ENCODE data around the gene P4HA2.

The P4HA2 gene

DNA sequence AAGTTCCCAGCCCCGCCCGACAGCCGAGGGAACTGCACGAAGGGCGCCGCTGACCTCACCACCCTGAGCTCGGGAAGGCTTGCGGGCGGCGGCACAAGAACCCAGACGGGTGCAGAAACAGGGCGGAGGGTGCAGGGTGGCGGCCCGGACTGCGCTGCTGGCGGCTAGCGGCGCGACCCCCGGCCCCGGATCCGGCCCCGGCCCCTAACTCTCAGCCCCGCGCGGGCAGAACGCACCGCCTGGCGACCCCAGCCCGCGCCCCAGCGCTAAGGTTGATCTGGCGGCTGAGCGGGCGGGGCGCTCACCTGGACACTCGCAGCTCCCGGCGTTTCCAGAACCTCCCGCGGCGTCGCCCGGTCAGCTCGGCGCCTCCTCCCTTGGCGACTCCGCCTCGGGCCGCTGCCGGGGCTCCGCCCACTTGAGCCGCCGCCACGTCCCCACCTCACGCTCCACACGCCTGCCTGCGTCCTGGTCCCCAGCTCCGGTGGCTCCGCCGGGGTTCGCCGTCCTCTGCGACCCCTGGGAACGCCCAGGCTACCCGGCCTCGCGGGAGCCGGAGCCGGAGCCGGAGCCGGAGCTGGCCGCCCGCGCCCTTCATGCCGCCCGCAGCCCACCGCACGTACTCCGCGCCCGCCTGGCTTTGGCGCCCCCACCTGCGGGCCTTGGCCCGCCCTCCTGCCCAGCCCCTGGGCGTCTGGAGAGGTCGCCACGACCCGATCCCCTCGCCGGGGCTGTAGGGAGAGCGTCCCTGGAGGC lies at the start of gene P4HA2:
P4HA2 (minus strand) TSS at position 369 of the 756 bp plus-strand sequence. CDS start 9,227 bp downstream, outside the sequence.
- TF ChIP-seq CREB1 (IDR thresholded peaks at IDR 0.05; ENCODE audit: low read depth) = no peak
- TF ChIP-seq CEBPB (IDR thresholded peaks at IDR 0.05) = no peak
- 0 out of 2 replicates have a peak, but pooled peaks have one; percentile 16 for TF ChIP-seq TCF12 (IDR thresholded peaks at IDR 0.05; ENCODE audit: low read depth)
- TF ChIP-seq, protein P1, sequence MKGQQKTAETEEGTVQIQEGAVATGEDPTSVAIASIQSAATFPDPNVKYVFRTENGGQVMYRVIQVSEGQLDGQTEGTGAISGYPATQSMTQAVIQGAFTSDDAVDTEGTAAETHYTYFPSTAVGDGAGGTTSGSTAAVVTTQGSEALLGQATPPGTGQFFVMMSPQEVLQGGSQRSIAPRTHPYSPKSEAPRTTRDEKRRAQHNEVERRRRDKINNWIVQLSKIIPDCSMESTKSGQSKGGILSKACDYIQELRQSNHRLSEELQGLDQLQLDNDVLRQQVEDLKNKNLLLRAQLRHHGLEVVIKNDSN (IDR thresholded peaks at IDR 0.05) = 0 out of 2 replicates have a peak, but pooled peaks have one; percentile 4
- TF ChIP-seq, protein P2, sequence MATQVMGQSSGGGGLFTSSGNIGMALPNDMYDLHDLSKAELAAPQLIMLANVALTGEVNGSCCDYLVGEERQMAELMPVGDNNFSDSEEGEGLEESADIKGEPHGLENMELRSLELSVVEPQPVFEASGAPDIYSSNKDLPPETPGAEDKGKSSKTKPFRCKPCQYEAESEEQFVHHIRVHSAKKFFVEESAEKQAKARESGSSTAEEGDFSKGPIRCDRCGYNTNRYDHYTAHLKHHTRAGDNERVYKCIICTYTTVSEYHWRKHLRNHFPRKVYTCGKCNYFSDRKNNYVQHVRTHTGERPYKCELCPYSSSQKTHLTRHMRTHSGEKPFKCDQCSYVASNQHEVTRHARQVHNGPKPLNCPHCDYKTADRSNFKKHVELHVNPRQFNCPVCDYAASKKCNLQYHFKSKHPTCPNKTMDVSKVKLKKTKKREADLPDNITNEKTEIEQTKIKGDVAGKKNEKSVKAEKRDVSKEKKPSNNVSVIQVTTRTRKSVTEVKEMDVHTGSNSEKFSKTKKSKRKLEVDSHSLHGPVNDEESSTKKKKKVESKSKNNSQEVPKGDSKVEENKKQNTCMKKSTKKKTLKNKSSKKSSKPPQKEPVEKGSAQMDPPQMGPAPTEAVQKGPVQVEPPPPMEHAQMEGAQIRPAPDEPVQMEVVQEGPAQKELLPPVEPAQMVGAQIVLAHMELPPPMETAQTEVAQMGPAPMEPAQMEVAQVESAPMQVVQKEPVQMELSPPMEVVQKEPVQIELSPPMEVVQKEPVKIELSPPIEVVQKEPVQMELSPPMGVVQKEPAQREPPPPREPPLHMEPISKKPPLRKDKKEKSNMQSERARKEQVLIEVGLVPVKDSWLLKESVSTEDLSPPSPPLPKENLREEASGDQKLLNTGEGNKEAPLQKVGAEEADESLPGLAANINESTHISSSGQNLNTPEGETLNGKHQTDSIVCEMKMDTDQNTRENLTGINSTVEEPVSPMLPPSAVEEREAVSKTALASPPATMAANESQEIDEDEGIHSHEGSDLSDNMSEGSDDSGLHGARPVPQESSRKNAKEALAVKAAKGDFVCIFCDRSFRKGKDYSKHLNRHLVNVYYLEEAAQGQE (IDR thresholded peaks at IDR 0.05; ENCODE audit: low read depth) = no peak
- TF ChIP-seq TAF1 (IDR thresholded peaks at IDR 0.05; ENCODE audit: low read depth) = no peak; the same call in 1 of the 2 replicates
- 0 out of 2 replicates have a peak, but pooled peaks have one; percentile 14 for TF ChIP-seq EP300 (IDR thresholded peaks at IDR 0.05; ENCODE audit: borderline replicate concordance)
- TF ChIP-seq EGR1 (IDR thresholded peaks at IDR 0.05) = no peak
- TF ChIP-seq, protein P3, sequence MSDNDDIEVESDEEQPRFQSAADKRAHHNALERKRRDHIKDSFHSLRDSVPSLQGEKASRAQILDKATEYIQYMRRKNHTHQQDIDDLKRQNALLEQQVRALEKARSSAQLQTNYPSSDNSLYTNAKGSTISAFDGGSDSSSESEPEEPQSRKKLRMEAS (IDR thresholded peaks at IDR 0.05) = peak; percentile 40; the same call in 1 of the 2 replicates
- TF ChIP-seq ZBTB7A (IDR thresholded peaks at IDR 0.05; ENCODE audit: low read depth) = peak; percentile 55; the same call in 1 of the 2 replicates

DNA sequence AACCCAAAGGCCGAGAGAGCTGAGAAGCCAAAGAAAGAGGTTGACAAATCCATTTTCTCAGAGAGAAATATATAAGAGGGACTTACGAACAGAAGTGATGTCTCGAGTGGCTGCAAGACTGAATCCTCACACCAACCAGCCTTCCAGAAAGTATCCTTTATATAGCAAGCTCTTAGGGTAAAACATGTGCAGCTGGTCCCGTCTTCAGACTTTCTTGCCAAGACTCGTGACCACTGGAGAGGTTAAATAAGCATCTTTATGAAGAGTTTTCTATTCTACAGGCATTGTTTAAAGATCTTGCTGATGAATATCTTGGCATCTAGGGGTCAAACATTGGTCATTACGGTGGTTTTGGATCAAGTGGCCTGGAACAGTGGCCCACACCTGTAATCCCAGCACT lies 49.6 kb upstream of the P4HA2 start:
- TF ChIP-seq TAF1 (IDR thresholded peaks at IDR 0.05; ENCODE audit: low read depth) (no peak), EP300 (IDR thresholded peaks at IDR 0.05; ENCODE audit: borderline replicate concordance) (no peak), CEBPB (IDR thresholded peaks at IDR 0.05) (no peak), YY1 (IDR thresholded peaks at IDR 0.05; ENCODE audit: low read depth) (no peak), FOXM1 (IDR thresholded peaks at IDR 0.05; ENCODE audit: borderline replicate concordance, low read depth) (no peak), TEAD4 (IDR thresholded peaks at IDR 0.05) (no peak), CREB1 (IDR thresholded peaks at IDR 0.05; ENCODE audit: low read depth) (no peak)

DNA sequence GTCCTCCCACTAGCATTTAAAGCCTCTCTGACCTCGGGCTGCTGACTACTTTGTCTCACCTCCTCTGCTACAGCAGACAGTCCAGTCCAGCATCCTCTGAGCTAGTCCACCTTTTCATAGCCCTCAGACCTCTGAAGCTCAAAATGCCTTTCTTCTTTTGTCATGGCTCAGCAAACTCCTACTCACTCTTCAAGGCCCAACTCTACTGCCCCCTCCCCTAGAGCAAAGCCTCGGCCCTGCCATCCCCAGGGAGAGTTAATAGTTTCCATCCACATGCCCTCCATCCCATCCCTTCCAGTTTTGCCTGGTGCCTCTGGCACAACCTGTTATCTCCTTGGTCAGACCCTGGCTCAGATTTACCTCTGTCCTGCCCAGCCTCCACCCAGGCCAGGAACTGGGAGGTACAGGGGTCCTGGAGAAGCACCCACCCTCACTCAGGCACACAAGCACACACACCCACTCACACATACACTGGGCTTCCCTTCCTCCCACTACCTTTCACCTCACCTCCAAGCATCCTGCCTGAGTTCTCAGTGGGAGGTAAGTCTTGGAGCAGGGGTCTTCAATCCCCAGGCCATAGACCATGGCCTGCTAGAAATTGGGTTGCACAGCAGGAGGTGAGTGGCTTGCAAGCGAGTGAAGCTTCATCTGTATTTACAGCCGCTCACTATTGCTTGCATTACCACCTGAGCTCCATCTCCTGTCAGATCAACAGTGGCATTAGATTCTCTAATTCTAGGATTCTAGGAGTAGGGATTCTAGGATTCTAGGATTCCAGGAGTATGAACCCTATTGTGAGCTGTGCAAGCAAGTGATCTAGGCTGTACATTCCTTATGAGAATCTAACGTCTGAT lies 47.9 kb upstream of the P4HA2 start:
- TF ChIP-seq ZBTB7A (IDR thresholded peaks at IDR 0.05; ENCODE audit: low read depth) = no peak
- TF ChIP-seq RAD21 (IDR thresholded peaks at IDR 0.05; ENCODE audit: low read depth) = no peak
- no peak for TF ChIP-seq TEAD4 (IDR thresholded peaks at IDR 0.05)
- TF ChIP-seq, protein P2 (IDR thresholded peaks at IDR 0.05; ENCODE audit: low read depth) = no peak
- no peak for TF ChIP-seq EGR1 (IDR thresholded peaks at IDR 0.05)
- TF ChIP-seq EP300 (IDR thresholded peaks at IDR 0.05; ENCODE audit: borderline replicate concordance) = no peak
- no peak for TF ChIP-seq YY1 (IDR thresholded peaks at IDR 0.05; ENCODE audit: low read depth)
- no peak for TF ChIP-seq NFIC (IDR thresholded peaks at IDR 0.05)
- TF ChIP-seq, protein P3 (IDR thresholded peaks at IDR 0.05) = no peak
- TF ChIP-seq CEBPB (IDR thresholded peaks at IDR 0.05) = no peak
- TF ChIP-seq FOXM1 (IDR thresholded peaks at IDR 0.05; ENCODE audit: borderline replicate concordance, low read depth) = no peak
- TF ChIP-seq, protein P1 (IDR thresholded peaks at IDR 0.05) = no peak
- TF ChIP-seq TAF1 (IDR thresholded peaks at IDR 0.05; ENCODE audit: low read depth) = no peak
- TF ChIP-seq CREB1 (IDR thresholded peaks at IDR 0.05; ENCODE audit: low read depth) = no peak
- no peak for TF ChIP-seq TCF12 (IDR thresholded peaks at IDR 0.05; ENCODE audit: low read depth)

DNA sequence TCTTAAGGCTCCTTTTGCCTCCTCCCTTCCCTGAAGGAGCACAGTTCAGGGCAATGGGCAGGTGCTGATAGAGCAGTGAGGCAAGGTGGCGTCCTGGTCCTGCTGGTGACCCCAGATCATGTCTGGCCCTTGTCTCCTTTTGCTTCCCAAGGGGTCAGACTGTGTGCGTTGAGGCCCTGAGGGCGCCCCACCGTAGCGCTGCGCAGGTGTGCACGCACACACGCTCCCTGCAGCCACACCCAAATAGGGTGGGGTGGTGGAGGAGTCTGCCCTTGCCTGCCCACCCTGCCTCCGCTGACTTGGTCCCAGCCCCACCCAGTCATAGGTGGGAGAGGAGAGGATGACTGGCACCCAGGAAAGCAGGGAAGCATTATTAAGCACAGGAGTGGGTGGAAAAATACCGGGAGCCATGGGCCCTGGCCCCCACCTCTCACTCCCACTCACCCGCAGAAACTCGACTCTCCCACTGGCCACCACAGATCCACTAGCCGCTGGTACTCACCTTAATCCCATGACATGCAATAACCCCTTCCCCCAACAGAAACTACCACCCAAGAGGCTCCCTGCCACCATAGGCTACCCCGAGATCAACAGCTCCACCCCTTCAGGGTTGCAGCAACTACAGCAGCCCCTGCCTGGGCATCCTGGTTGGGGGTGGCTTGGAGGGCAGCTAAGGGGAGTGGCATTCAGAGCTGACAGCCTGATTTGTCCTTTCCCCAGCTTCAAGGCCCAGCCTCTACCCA lies 46.6 kb upstream of the P4HA2 start:
- TF ChIP-seq, protein P2 (IDR thresholded peaks at IDR 0.05; ENCODE audit: low read depth) = no peak
- no peak for TF ChIP-seq FOXM1 (IDR thresholded peaks at IDR 0.05; ENCODE audit: borderline replicate concordance, low read depth)
- TF ChIP-seq, protein P1 (IDR thresholded peaks at IDR 0.05) = no peak

All from Ishikawa (cell line).